HepG2 (cell line): ENCODE data around the gene LONP1. TPM values are rescaled to one million over a fixed set of nuclear protein-coding genes. Genes with fewer than 3 reads are reported as not detected.

Experiments
- ATAC-seq: fragments of 200-7000 bp; cut with Tn5 transposase; 3 replicates; pipeline ENCODE4 v1.9.1; 2020; ENCODE audit warnings: mild to moderate bottlenecking, moderate library complexity
- BruUV-seq: library from RNA; stranded (reverse); fragments of 400-500 nt; replicated peaks from 2 replicates; lab custom pipeline; 2021; lab: Mats Ljungman, UMichigan
- CTCF ChIA-PET: fragments of 300-600 bp; formaldehyde crosslinking; extraction: SDS; loops from one replicate; lab custom pipeline; 2021; ENCODE audit warnings: low total read pairs, inconsistent platforms, low intra/inter-chr PET ratio; lab: Yijun Ruan, JAX
- POLR2A ChIA-PET: fragments of 350-600 bp; sonication (Branson Sonifier 250); formaldehyde crosslinking; loops from one replicate; lab custom pipeline; 2020; ENCODE audit warnings: antibody characterized with exemption, inconsistent platforms; lab: Yijun Ruan, JAX
- DNase-seq: peaks from one replicate; pipeline ENCODE4 v3.0.0-alpha.2; 2015; ENCODE audit warnings: low spot score
- FAIRE-seq: peaks from 3 replicates; lab custom pipeline; 2011; peaks lifted over from hg19 to GRCh38; lab: Jason Lieb, UNC
- H2AFZ ChIP-seq: one replicate; pipeline ENCODE4 v1.6.1; 2011; ENCODE audit warnings: low read length, inconsistent platforms
- H3K27ac ChIP-seq: fragments of 300-600 bp; 3 replicates; pipeline ENCODE4 v1.8.0; 2011; ENCODE audit warnings: mixed run types, mild to moderate bottlenecking, mixed read lengths, low read length, inconsistent platforms; ENCODE audit not compliant: insufficient read depth; ENCODE audit errors: extremely low read length
- H3K27me3 ChIP-seq, 2 experiments: fragments of 200-600 bp in 1 of 2; 2 replicates in 1 of 2; 3 replicates in 1 of 2; pipeline versions ENCODE4 v1.6.0 to v1.8.0; 2011; ENCODE audit warnings: low read length in 2 of 2, mild to moderate bottlenecking in 2 of 2, moderate library complexity in 2 of 2, inconsistent platforms in 1 of 2; ENCODE audit not compliant: insufficient read depth in 2 of 2, control insufficient read depth in 1 of 2
- H3K36me3 ChIP-seq, 2 experiments: fragments of 200-600 bp in 1 of 2; replicated peaks in 1 of 2; 2 replicates in 1 of 2; 3 replicates in 1 of 2; pipeline versions ENCODE4 v1.5.1 to v1.8.0; 2011; ENCODE audit warnings: low read length in 2 of 2, inconsistent platforms in 1 of 2; ENCODE audit not compliant: insufficient read depth in 2 of 2, control insufficient read depth in 1 of 2
- H3K4me1 ChIP-seq: 2 replicates; pipeline ENCODE4 v1.5.1; 2012; ENCODE audit warnings: low read length, inconsistent platforms; ENCODE audit not compliant: insufficient read depth
- H3K4me2 ChIP-seq: 2 replicates; pipeline ENCODE4 v1.6.0; 2011; ENCODE audit warnings: low read depth, low read length, inconsistent platforms
- H3K4me3 ChIP-seq, 3 experiments: fragments of 200-600 bp in 1 of 3; sonication (generic), shearing (Covaris generic) in 1 of 3; replicated peaks in 1 of 3; 2 replicates each; pipeline ENCODE4 v1.5.1; 2011 to 2016; ENCODE audit warnings: low read length in 3 of 3, inconsistent platforms in 2 of 3, low read depth in 2 of 3, mild to moderate bottlenecking in 2 of 3, control low read depth in 1 of 3, mixed read lengths in 1 of 3; ENCODE audit not compliant: insufficient read depth in 1 of 3
- H3K79me2 ChIP-seq: one replicate; pipeline ENCODE4 v1.6.1; 2011; ENCODE audit warnings: low read length, inconsistent platforms; ENCODE audit not compliant: insufficient read depth
- H3K9ac ChIP-seq: 2 replicates; pipeline ENCODE4 v1.6.0; 2011; ENCODE audit warnings: mild to moderate bottlenecking, low read depth, low read length, inconsistent platforms; ENCODE audit not compliant: insufficient read depth
- H3K9me3 ChIP-seq: 2 replicates; pipeline ENCODE4 v1.5.1; 2012; ENCODE audit warnings: mild to moderate bottlenecking, low read length
- H4K20me1 ChIP-seq: 2 replicates; pipeline ENCODE4 v1.6.0; 2011; ENCODE audit warnings: inconsistent platforms, mild to moderate bottlenecking, low read length, moderate library complexity; ENCODE audit not compliant: insufficient read depth
- ARID3A ChIP-seq: IDR thresholded peaks from 2 replicates; pipeline ENCODE4 v1.6.1; 2012; ENCODE audit warnings: low read depth, low read length, improper control_type of control experiment
- ATF1 ChIP-seq: IDR thresholded peaks from 2 replicates; pipeline ENCODE4 v1.6.1; 2016; ENCODE audit warnings: mild to moderate bottlenecking, control low read depth
- FOXO4 ChIP-seq: sonication (generic); formaldehyde crosslinking; conservative IDR thresholded peaks from 2 replicates; pipeline ENCODE4 v1.8.1; 2023; ENCODE audit warnings: missing genetic modification reagents
- HMG20A ChIP-seq: IDR thresholded peaks from 2 replicates; pipeline ENCODE4 v1.6.1; 2016; ENCODE audit warnings: borderline replicate concordance
- KDM5A ChIP-seq: fragments of 200-600 bp; sonication (generic); IDR thresholded peaks from 2 replicates; pipeline ENCODE4 v1.7.0; 2018; ENCODE audit warnings: antibody characterized with exemption, mild to moderate bottlenecking, low read length, borderline replicate concordance
- MAFK ChIP-seq, 2 experiments: IDR thresholded peaks in 1 of 2; conservative IDR thresholded peaks in 1 of 2; 2 replicates each; pipeline ENCODE4 v1.6.1; 2011; ENCODE audit warnings: improper control_type of control experiment in 2 of 2, low read length in 2 of 2
- NFIC ChIP-seq: IDR thresholded peaks from 2 replicates; pipeline ENCODE4 v1.6.1; 2012; ENCODE audit warnings: mild to moderate bottlenecking, low read length, inconsistent platforms
- NFRKB ChIP-seq: fragments of 450-650 bp; IDR thresholded peaks from 2 replicates; pipeline ENCODE4 v1.6.1; 2017
- PHB2 ChIP-seq: fragments of 450-650 bp; IDR thresholded peaks from 2 replicates; pipeline ENCODE4 v1.6.1; 2018; ENCODE audit not compliant: partially characterized antibody
- RORA ChIP-seq: sonication (generic); formaldehyde crosslinking; IDR thresholded peaks from 2 replicates; pipeline ENCODE4 v1.5.0; 2020; ENCODE audit warnings: mild to moderate bottlenecking, missing genetic modification reagents, moderate library complexity
- SMARCC2 ChIP-seq: fragments of 450-650 bp; IDR thresholded peaks from 2 replicates; pipeline ENCODE4 v1.6.1; 2017; ENCODE audit warnings: antibody characterized with exemption, mild to moderate bottlenecking
- SRY ChIP-seq: sonication (generic); formaldehyde crosslinking; IDR thresholded peaks from 2 replicates; pipeline ENCODE4 v1.8.0; 2022; ENCODE audit warnings: mild to moderate bottlenecking, missing genetic modification reagents
- TBX3 ChIP-seq: fragments of 450-650 bp; IDR thresholded peaks from 2 replicates; pipeline ENCODE4 v1.6.1; 2017; ENCODE audit warnings: antibody characterized with exemption, mild to moderate bottlenecking, inconsistent platforms, borderline replicate concordance
- ZBTB42 ChIP-seq: sonication (generic); formaldehyde crosslinking; IDR thresholded peaks from 2 replicates; pipeline ENCODE4 v1.5.0; 2020; ENCODE audit warnings: mild to moderate bottlenecking, missing genetic modification reagents
- ZMYM4 ChIP-seq: sonication (generic); formaldehyde crosslinking; IDR thresholded peaks from 2 replicates; pipeline ENCODE4 v1.8.1; 2023; ENCODE audit warnings: mild to moderate bottlenecking, missing genetic modification reagents
- ZNF251 ChIP-seq: sonication (generic); formaldehyde crosslinking; IDR thresholded peaks from 2 replicates; pipeline ENCODE4 v1.9.0; 2021; ENCODE audit warnings: mild to moderate bottlenecking, missing genetic modification reagents
- ZNF33A ChIP-seq: sonication (generic); formaldehyde crosslinking; IDR thresholded peaks from 2 replicates; pipeline ENCODE4 v1.5.1; 2020; ENCODE audit warnings: missing genetic modification reagents, mild to moderate bottlenecking, moderate library complexity, borderline replicate concordance
- ZNF451 ChIP-seq: sonication (generic); formaldehyde crosslinking; IDR thresholded peaks from 2 replicates; pipeline ENCODE4 v1.5.0; 2020; ENCODE audit warnings: mild to moderate bottlenecking, missing genetic modification reagents
- ZNF556 ChIP-seq: sonication (generic); formaldehyde crosslinking; IDR thresholded peaks from 2 replicates; pipeline ENCODE4 v1.4.0; 2020; ENCODE audit warnings: mild to moderate bottlenecking, missing genetic modification reagents, borderline replicate concordance
- ZNF570 ChIP-seq: sonication (generic); formaldehyde crosslinking; IDR thresholded peaks from 2 replicates; pipeline ENCODE4 v1.4.0; 2020; ENCODE audit warnings: mild to moderate bottlenecking, missing genetic modification reagents, borderline replicate concordance
- ZNF572 ChIP-seq: sonication (generic); formaldehyde crosslinking; IDR thresholded peaks from 2 replicates; pipeline ENCODE4 v1.5.1; 2020; ENCODE audit warnings: mild to moderate bottlenecking, missing genetic modification reagents
- WGBS: methylation state at CpG from one replicate; pipeline ENCODE4 v1.1.6; 2017; ENCODE audit warnings: low lambda C conversion rate; 5-methylcytosine and 5-hydroxymethylcytosine counted together
- in situ Hi-C: cut with HindIII; loops from 2 replicates; pipeline ENCODE4 v1.10.0; 2017; ENCODE audit warnings: low pct_unique_long_range_greater_than_20kb; ENCODE audit not compliant: extremely low pct_ligation_motif_present
- intact Hi-C: fragments of 100-400 bp; cut with micrococcal nuclease; formaldehyde crosslinking; loops from one replicate; pipeline ENCODE4 v1.10.0; 2022; ENCODE audit not compliant: unreplicated experiment
- polyA plus RNA-seq, 8 experiments: library from polyadenylated mRNA; depleted of rRNA in 3 of 8; stranded (reverse) in 7 of 8; unstranded in 1 of 8; fragments of >200 nt; fragmentation: Illumina TruSeq in 4 of 8; extraction: Trizol in 4 of 8; gene quantifications; 2 replicates each; pipeline versions ENCODE4 v1.2.1 to v1.2.3, GENCODE V29; 2011 to 2016; ENCODE audit warnings: low read depth in 4 of 8, missing spikeins in 1 of 8, mixed read lengths in 1 of 8; ENCODE audit not compliant: insufficient read depth in 1 of 8
- total RNA-seq, 5 experiments: library from RNA; depleted of rRNA; stranded (reverse); fragments of >200 nt; fragmentation: Illumina TruSeq; extraction: Trizol; gene quantifications; 2 replicates each; pipeline ENCODE4 v1.2.3, GENCODE V29; 2016; ENCODE audit warnings: low read depth in 1 of 5
- TF ChIP-seq, protein P1 (sequence below): sonication (generic); formaldehyde crosslinking; IDR thresholded peaks from 2 replicates; pipeline ENCODE4 v1.5.0; 2020; ENCODE audit warnings: mild to moderate bottlenecking, missing genetic modification reagents

The LONP1 gene
- total and polyA plus RNA-seq, 2 of the 13 experiments (the other 11 are each of a cell fraction or from before 2014, with no cell fraction given), result 59.5 to 76.8 TPM

DNA sequence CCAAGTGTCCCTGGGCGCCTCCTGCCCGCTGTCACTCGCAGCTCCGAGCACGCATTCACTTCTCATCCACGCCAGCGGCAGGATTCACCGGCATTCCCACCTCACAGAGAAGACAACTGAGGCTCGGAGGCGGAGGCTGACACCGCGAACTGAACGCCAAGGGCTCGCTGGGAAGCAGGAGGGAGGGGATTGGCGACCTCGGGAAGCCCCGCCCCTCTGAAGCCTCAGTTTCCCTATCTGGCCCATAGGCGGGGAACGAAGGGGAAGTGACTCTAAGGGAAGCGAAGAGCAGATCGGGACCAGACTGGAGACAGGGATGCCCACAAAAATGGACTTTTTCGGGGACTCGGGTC, 39.9 kb downstream of the LONP1 start:
- peak overlapping the region; percentile 92 for H3K4me2 ChIP-seq
- CTCF ChIA-PET, result no interaction called here
- H3K4me3 ChIP-seq, result peak overlapping the region; percentile 87 to 100 (median 92)
- H3K36me3 ChIP-seq, result no peaks in the 10 kb centered on the region
- peaks cover 25% of the 10 kb centered on the region for H3K4me1 ChIP-seq
- 0% methylated on average over 10 of the region's 23 CpGs for WGBS
- H3K9ac ChIP-seq, result peak overlapping the region; percentile 86
- H3K79me2 ChIP-seq, result peaks cover 7% of the 10 kb centered on the region
- BruUV-seq, result TSS peak; percentile 79
- DNase-seq (no peak), FAIRE-seq (no peak), ATAC-seq (peak; percentile 5)
- H4K20me1 ChIP-seq, result no peaks in the 10 kb centered on the region
- intact Hi-C loops (no loop called here), in situ Hi-C loops (no loop called here)
- POLR2A ChIA-PET, result interaction anchor here (0.9 to 1.1 kb wide), 2 partner anchors 10 to 11 kb away, joined by 3 to 6 read pairs; partner anchors contain the start of gene RPL36
- H3K9me3 ChIP-seq, result no peaks in the 10 kb centered on the region
- H3K27me3 ChIP-seq, result no peaks in the 10 kb centered on the region; a peak in 1 of 5 replicates
- peak overlapping the region; percentile 57 for H2AFZ ChIP-seq
- peak overlapping the region; percentile 75 for H3K27ac ChIP-seq
- TF ChIP-seq ZMYM4 (CRISPR knock-in tag) (peak; percentile 66; the same call in 1 of the 2 replicates), MAFK (conservative IDR thresholded peaks at IDR 0.05 in 1 of 2, IDR thresholded peaks at IDR 0.05 in 1 of 2; ENCODE audit: low read length in 2 of 2) (no peak), ZBTB42 (no peak), NFRKB (no peak), NFIC (no peak), ATF1 (CRISPR knock-in tag) (no peak), ZNF451 (CRISPR knock-in tag) (0 out of 2 replicates have a peak, but pooled peaks have one; percentile 2), ZNF556 (CRISPR knock-in tag) (no peak), RORA (CRISPR knock-in tag) (no peak), HMG20A (CRISPR knock-in tag) (no peak), ZNF33A (CRISPR knock-in tag) (peak; percentile 19; the same call in 1 of the 2 replicates), SMARCC2 (no peak), ZNF251 (CRISPR knock-in tag) (0 out of 2 replicates have a peak, but pooled peaks have one; percentile 73), ZNF572 (CRISPR knock-in tag) (0 out of 2 replicates have a peak, but pooled peaks have one; percentile 44), ZNF570 (no peak), SRY (CRISPR knock-in tag) (0 out of 2 replicates have a peak, but pooled peaks have one; percentile 44), PHB2 (no peak), FOXO4 (CRISPR knock-in tag) (no peak), TBX3 (no peak), KDM5A (peak; percentile 55; the same call in 1 of the 2 replicates), ARID3A (no peak)
- TF ChIP-seq, protein P1, sequence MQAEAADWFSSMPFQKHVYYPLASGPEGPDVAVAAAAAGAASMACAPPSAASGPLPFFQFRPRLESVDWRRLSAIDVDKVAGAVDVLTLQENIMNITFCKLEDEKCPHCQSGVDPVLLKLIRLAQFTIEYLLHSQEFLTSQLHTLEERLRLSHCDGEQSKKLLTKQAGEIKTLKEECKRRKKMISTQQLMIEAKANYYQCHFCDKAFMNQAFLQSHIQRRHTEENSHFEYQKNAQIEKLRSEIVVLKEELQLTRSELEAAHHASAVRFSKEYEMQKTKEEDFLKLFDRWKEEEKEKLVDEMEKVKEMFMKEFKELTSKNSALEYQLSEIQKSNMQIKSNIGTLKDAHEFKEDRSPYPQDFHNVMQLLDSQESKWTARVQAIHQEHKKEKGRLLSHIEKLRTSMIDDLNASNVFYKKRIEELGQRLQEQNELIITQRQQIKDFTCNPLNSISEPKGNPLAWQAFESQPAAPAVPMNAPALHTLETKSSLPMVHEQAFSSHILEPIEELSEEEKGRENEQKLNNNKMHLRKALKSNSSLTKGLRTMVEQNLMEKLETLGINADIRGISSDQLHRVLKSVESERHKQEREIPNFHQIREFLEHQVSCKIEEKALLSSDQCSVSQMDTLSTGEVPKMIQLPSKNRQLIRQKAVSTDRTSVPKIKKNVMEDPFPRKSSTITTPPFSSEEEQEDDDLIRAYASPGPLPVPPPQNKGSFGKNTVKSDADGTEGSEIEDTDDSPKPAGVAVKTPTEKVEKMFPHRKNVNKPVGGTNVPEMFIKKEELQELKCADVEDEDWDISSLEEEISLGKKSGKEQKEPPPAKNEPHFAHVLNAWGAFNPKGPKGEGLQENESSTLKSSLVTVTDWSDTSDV (CRISPR knock-in tag), result no peak
